GM12865 (cell line): Measurements from ENCODE around the gene CRB3.

Experiments used
- DNase-seq: peaks from one replicate; pipeline ENCODE4 v3.0.0; 2010; ENCODE audit warnings: low read depth
- H3K4me3 ChIP-seq: 2 replicates; pipeline ENCODE4 v1.5.1; 2011; ENCODE audit warnings: mild to moderate bottlenecking, low read depth, low read length, control low read depth
- CTCF ChIP-seq: IDR thresholded peaks from 2 replicates; pipeline ENCODE4 v1.5.1; 2011; ENCODE audit warnings: low read length, control low read depth, low read depth, inconsistent platforms; ENCODE audit not compliant: insufficient read depth; ENCODE audit errors: missing control alignments

The CRB3 gene

GRCh38 chr19:6494438-6495036, 30.5 kb downstream of the CRB3 start:
- DNase-seq = no peak
- TF ChIP-seq CTCF = no peak
- H3K4me3 ChIP-seq = no peak overlapping the region

GRCh38 chr19:6495947-6496346, 31.9 kb downstream of the CRB3 start:
- DNase-seq = no peak
- H3K4me3 ChIP-seq = no peak overlapping the region
- TF ChIP-seq CTCF = no peak

- H3K4me3 ChIP-seq = no peak overlapping the region
- no peak for TF ChIP-seq CTCF
- DNase-seq = no peak
Observed at GRCh38 chr19:6498294-6499036, 34.4 kb downstream of the CRB3 start.

GRCh38 chr19:6499052-6499790, 35.1 kb downstream of the CRB3 start:
- TF ChIP-seq CTCF = no peak
- H3K4me3 ChIP-seq = no peak overlapping the region
- no peak for DNase-seq

GRCh38 chr19:6500837-6501739, 37.0 kb downstream of the CRB3 start:
- TF ChIP-seq CTCF = no peak
- H3K4me3 ChIP-seq = no peak overlapping the region
- no peak for DNase-seq
